ENCODE measurements around the gene SRGAP2C.
"Not testable (repeated sequence)": the region's sequence is repeated elsewhere in the genome, so short reads cannot be mapped to it uniquely, and the experiment has no call there.

SRGAP2C gene

DNA sequence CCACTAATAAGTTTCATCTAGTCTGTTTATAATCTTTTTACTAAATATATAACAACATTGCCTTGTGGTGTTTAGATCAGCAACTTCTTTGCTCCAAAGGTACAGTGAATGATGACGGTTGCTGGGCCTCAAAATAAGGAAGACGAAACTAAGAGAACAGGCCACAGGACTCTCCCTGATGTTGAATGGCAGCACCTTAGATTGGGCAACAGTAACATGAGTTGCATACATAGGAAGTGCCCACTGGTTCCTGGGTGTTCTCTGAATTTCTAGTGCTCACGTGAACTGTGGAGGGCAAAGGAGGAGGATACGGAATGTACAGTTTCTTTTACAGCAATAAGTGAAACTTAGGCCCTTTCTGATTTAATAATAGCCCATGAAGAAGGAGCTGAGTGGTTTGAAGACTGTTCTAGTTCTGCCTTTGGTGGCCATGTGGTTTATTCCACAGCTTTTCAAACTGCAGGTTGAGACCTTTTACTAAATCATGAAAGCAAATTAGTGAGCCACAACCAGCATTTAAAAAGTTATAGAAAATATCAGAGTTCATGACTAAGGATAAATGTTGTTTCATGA is 86.5 kb downstream of the SRGAP2C start:
- FAIRE-seq; DNase-seq (ENCODE audit: insufficient read length, low spot score): not testable (repeated sequence)

DNA sequence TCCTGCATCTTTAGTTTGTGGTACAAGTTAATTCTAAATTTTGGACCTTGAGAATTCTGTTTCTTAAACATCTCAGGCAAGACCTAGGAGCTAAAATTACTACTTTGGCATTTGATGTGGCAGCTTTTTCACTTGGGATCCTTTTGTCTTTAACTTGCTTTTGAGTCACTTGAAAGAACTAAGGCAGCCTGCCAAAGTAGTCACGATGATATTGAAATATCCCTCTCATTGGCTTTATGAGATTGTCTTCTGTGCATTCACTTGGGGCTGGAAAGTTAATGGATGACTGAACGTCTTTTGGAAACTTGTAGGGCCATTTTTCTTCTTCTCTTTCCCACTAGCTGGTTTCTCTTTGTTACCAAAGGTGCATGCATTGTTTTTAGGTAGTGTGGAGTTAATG is 90.7 kb downstream of the SRGAP2C start:
- not testable (repeated sequence) for FAIRE-seq; DNase-seq (ENCODE audit: insufficient read length, low spot score)

DNA sequence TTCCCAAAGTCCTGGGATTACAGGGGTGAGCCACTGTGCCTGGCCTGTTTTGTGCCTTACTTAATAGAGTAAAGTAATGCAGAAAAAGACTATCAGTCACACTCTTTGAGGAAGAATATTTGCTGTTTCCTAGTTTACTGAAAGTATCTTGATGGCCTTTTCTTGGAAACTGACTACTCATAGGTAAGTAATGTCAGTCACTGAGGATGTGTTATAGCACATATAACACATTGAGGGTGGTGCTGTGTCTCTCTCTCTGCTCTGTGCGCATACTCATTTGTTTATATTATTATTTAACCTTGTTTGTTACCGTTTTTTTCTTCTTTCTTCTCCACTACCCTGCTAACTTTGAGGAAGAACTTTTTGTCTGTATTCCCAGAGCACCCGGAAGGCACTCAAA is 93.4 kb downstream of the SRGAP2C start:
- not testable (repeated sequence) for DNase-seq (ENCODE audit: insufficient read length, low spot score); FAIRE-seq

DNA sequence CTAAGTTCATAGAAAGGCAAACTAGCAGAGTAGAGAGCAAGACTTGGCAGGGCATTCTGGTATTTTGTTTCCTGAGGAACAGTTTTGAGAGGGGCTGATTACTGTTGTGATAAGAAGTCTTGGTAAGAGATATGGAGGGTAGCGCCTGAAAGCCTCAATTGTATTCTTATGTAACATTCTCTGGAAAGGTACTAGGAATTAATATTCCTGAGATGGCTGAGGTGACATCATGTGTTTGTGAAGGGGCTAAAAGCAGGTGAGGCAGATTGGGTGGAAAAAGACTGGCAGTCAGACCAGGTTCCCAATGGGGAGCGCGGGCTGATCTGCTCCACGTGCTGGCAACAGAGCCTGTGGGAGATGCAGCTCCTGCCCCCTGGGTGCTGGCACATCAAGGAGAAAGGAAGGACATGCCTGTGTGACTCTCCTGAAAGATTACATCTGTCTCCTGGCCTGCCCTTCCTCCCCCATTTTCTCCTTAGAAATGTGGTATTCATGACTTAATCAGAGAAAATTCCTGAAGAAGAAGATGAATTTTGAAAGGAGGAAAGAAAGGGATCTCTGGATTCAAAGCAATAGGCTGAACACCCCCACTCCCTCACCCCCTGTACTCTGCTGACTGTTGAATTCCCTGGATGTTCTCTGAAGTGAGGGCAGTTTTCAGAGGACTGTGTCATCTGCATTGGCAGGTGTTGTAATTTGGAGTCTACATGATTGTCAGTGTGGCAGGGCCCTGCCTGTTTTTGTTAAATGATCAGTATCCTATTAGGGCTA is 94.2 kb downstream of the SRGAP2C start:
- not testable (repeated sequence) for DNase-seq (ENCODE audit: insufficient read length, low spot score); FAIRE-seq

DNA sequence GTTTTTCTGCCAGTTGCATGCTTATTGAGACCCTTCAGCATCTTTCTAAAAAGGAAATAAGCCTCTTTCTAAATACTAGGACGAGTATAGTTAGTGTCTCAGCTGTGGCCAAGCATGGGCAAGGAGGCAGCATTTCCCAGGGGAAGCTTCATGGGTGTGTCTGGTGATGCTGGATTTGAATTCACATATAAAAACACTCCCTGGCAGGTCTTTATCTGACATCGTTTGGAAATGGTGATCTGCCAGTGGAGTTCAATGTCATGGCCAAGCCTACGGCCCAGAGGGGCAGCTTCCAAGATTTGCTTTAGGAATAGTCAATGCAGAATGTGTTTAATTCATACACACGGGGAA is 94.7 kb downstream of the SRGAP2C start:
- not testable (repeated sequence) for DNase-seq (ENCODE audit: insufficient read length, low spot score); FAIRE-seq

DNA sequence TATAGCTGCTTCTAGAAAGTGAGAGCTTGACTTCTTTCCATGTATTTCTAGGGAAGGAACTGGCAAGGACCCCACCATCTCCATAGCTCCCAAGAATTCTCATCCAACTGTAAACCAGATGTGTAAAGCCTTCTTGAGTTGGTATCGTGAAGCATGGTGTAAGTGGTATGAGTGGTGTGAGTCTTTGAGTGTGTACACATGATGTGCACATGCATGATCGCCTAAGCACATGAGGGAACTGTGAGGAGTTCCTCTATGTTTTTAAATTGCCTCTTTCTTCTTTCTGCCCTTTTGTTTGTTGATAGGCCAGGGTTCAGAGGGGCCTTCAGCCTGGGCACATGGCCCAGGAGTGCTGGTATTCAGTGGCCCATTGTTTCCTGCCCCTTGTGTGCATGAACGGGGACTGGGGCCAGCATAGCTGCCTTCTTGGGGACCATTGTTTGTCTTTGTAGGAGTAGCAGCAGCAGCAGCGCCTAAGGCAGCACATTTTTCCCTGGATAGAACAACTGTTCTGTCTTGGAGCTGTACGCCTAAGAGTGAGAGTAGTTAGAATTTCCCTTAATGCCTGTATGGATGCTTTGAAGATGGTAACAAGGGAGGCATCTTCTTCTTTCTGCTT is 96.0 kb downstream of the SRGAP2C start:
- FAIRE-seq; DNase-seq (ENCODE audit: insufficient read length, low spot score): not testable (repeated sequence)

DNA sequence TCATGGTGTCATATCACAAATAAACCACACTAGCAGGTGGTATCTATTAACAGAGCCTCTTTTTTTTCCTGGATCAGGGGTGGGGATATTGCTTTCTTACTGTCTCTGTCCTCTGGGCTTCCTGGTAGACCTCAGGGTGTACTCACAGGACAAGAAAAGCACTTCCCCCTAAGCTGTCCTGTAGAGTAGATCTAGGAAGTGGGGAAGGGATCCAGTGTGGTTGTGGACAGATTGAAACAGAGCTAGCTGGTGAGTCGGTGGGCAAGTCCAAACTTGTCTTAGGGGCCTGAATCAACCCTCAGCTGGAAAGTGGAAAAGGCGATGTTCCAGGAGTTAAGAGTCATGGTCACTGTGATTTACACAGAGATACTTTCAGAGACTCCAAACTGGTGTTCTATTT is 96.7 kb downstream of the SRGAP2C start:
- not testable (repeated sequence) for DNase-seq (ENCODE audit: insufficient read length, low spot score); FAIRE-seq

DNA sequence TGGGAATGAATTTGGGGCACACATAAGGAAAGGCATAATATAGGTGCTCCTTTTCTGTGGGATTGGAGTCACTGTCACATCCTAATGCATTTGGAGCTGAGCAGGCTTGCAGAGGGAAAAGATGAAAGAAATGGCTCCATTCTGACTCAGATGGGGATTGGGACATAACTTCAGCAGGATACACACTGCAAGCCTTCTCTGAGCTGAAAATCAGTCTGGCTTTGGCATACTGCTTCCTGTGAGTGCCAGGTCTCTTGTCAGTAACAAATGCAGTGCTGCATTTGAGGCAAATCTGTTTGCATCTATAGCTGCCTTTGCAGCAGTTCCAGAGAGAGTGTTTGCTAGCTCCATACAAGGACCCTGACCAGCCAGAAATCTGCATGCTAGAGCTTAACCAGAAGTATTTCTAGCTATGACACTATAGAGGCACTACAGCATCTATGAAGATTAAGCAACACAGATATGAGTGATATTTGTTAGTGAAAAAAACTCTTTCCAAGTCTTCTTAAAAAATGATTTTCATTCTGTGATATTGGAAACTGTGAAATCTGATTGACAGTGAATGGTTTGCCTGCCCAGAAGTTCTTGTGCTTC is 98.9 kb downstream of the SRGAP2C start:
- not testable (repeated sequence) for FAIRE-seq; DNase-seq (ENCODE audit: insufficient read length, low spot score)

DNA sequence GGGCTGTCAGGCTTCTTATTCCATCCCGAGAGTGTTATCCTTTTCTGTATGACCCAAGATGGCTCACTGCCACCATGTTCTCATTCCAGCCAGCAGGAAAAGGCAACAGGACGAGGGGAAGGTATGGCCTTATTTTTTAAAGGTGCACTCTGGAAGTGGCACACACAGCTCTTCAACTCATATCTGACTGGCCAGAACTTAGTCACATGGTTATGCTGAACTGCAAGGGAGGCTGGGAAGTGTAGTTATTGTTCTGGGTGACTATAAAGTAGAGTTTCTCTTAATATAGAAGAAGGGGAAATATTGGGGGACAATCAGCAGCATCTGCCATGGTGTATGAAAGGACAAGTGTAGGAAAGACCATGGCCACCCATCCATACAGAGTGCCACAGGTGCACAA is 107.8 kb downstream of the SRGAP2C start:
- not testable (repeated sequence) for FAIRE-seq; DNase-seq (ENCODE audit: insufficient read length, low spot score)

DNA sequence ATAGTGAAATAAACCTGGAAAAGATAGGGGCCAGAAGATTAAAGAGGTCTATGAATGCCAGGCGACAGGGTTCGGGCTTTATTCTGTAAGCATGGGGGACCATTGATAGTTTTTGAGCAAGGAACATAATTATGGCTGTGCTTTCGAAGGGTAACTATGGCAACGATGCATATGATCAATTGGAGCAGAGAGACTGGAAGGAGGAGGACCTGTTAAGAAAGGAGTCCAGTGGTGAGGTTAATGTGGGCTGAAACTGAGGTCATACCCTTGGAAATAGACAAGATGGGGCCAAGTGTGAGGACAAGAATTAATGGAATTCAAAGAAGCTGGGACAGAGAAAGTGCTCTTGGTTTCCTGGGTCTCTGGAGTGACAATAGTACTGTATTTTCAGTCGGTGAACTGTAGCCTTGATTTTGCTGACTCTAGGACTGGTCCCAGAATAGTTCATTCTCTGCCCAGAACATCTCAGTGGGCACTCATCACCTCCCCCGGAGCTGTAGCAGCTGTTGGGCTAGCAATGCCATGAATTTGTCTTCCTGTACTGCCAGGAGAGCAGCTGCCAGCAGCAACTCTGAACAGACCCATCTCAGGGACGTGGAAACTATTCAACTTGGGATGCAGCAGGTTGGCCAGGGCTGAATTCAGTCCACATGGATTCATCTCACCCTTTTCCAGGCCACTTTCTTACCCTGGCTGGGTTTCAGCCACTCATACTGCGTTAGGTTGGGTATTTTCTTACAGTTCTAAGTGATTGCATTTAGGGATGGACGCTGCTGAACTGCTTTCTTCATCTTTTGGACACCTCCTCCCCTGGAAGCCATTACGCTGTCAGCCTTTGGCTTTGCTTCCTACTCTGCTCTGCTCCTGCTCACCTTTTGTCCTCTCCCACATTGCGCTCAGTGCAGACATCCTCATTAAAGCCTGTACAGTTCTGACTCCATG is 108.8 kb downstream of the SRGAP2C start:
- not testable (repeated sequence) for FAIRE-seq; DNase-seq (ENCODE audit: insufficient read length, low spot score)

DNA sequence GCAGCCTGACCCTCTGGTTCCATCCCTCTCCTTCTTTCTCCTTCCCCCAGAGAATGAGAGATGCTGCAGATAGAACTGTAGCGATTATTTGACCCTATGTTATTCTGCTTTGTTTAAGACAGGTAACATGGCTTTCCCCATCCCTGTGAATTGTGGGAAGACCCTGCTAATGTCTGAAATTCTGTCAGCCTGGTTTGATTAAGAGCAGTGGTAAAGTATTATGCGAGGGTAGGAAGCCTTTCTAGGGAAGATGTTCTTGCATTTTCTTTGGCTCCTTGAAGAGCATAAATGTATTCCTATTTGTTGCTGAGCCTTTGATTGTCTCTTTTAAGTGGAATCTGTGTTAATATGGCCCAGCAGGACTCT is 109.4 kb downstream of the SRGAP2C start:
- DNase-seq (ENCODE audit: insufficient read length, low spot score); FAIRE-seq: not testable (repeated sequence)

DNA sequence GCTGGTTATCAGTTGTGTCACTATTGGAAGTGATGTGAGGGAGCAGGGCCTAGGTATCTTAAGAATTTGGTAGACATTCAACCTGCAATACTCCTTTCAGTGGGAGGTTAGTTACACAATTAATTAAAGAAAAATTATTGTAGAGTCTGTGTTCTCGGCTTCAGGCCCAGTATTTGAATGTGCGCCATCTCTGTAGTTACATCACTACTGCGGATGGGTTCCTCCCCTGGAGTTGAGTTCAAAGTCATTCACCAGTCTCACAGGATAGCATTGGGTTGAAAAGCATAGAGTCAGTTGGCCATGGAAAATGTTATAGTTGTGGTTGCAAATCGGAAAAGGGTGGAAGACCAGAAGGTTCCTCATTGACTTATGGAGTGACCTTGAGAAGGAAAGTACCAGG is 111.8 kb downstream of the SRGAP2C start:
- FAIRE-seq; DNase-seq (ENCODE audit: insufficient read length, low spot score): not testable (repeated sequence)

DNA sequence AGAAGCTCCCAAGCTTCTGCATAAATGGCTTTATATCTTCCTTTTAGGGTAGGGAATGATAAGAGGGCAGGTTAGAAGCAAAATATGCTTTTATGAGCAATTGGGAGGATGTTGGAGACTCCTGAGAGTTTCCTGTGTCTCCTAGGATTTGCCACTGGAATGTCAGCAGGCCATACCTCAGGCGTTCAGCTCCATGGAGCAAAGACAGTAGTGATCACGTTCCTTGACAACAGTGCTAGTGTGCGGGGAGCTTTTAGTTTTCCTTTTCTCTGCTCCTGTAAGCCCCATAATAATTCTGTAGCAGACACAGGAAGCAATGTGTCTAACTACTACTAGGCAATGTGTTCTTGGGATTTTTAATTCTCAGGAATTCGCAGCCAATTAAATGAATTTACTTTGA is 113.8 kb downstream of the SRGAP2C start:
- DNase-seq (ENCODE audit: insufficient read length, low spot score); FAIRE-seq: not testable (repeated sequence)

DNA sequence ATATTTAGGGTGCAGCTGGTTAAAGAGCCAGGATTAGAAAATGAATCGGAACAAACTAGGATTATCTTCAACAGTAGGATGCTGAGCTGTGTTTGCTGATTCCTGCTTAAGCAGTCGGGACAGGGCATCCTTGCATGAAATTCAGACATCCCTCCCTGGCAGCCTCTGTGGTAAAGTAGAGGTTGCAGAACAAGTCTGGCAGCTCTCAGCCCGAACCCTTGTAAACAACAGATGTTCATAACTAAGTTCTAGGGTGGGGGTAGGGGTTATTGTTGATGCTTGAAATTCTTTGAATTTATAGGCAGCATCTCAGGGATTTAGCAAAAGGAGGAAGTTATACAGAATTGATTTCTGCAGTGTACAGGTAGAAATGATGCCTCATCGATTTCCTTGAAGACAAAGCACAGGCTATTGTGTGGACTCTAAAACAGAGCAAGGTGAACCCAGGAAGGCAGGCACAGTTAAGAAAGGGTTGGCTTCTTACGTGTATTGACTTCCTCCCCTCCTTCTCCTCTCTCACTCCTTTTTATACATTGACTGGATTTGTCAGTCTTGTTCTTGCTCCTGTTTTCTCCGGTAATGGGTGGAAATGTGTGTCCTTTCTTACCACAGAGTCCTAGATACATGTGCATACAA is 114.9 kb downstream of the SRGAP2C start:
- FAIRE-seq; DNase-seq (ENCODE audit: insufficient read length, low spot score): not testable (repeated sequence)

DNA sequence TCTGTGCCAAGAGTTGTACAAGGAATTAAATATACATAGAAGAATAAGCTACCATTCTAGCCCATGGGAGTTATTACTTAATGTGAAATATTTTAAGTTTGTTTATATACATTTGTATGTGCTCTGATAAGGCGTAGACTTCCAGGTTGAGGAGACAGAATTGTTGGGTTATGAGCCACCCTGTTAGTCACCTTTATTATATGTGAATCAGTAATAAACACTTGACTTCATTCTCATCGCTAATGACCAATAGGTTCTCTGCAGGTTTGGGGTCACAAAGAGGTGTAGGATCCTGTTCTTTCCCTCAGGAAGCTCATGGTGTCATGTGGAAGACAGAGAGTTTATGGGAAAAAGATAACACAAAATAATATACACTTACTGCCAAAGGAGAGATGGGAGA is 117.1 kb downstream of the SRGAP2C start:
- not testable (repeated sequence) for FAIRE-seq; DNase-seq (ENCODE audit: insufficient read length, low spot score)

DNA sequence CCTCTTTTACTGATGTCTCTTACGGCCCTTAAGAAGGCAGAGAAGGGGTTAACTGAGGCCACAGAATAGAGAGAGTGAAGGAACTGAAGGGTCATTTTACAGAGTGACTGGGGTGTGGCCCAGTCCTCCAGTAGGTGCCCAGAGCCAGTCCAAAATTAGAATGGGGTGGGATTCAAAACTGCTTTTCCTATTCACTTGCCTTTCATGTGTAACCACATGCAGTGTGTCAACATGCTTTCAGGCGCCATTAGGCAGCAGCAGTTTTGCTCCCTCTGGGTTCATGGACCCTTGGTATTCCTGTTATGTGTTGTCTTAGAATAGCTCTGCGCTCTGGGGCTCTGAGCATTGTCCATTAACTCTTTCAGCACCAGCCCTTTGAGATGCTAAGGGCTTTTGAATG is 123.0 kb downstream of the SRGAP2C start:
- not testable (repeated sequence) for DNase-seq (ENCODE audit: insufficient read length, low spot score); FAIRE-seq

DNA sequence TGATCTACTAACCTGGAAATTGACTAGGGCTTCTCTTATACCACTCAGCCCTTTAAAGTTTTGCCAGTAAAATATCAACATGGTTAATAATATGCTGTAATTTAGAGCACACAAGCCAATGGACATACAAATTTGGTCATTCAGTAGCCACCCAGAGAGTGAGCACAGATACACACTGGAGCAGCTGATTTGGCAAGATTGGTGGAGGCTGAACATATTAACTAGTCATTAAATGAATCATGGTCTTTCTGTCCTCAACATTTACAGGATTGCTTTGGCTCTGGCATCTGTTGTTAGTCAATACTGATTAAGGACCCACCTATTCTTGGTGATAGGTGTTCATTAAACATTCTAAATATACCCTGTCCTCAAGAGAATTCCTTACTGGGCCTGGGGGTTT is 130.7 kb downstream of the SRGAP2C start:
- not testable (repeated sequence) for DNase-seq (ENCODE audit: insufficient read length, low spot score); FAIRE-seq

DNA sequence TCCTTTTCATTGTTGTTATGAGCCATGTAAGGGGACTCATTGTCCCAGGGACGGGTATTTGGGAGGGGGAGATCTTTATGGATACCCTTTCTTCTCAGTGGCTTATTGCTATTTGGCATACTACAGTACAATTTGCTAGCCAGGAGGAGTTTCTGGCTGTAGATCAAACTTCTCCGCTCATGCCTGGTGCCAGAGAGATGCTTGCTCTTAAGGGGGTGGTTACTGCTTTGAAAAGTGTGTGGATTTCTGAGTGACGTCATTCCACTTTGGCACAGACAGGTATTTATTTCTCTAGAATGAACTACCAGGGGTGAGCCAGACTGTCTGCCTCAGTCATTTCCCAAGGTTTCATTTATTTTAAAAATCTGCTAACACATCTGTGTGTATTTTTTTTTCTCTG is 131.3 kb downstream of the SRGAP2C start:
- FAIRE-seq = not testable (repeated sequence)

More for the DNA sequence above, 131.3 kb downstream of the SRGAP2C start:
- DNase-seq (ENCODE audit: insufficient read length, low spot score) = not testable (repeated sequence)
